ENCODE results near the gene PLCD3.

GRCh38 chr17:45088741-45089140 lies 43.6 kb downstream of the PLCD3 start:
- TF ChIP-seq POLR2A (IDR thresholded peaks at IDR 0.05) (no peak), CTCF (IDR thresholded peaks at IDR 0.05) (no peak), POLR2AphosphoS5 (IDR thresholded peaks at IDR 0.05) (no peak)
